H9 (cell line): Measurements from ENCODE around the gene CLPX. TPM values are rescaled to one million over a fixed set of nuclear protein-coding genes. Genes with fewer than 3 reads are reported as not detected.

Experiments
- DNase-seq: peaks from one replicate; pipeline ENCODE4 v3.0.0-alpha.2; 2017
- H2AFZ ChIP-seq: one replicate; pipeline ENCODE4 v1.6.1; 2013; ENCODE audit warnings: mild to moderate bottlenecking, low read length, control low read depth, moderate library complexity
- H2AK5ac ChIP-seq: 2 replicates; pipeline ENCODE4 v1.6.1; 2013; ENCODE audit warnings: low read length, control low read depth, mixed read lengths; ENCODE audit not compliant: insufficient read length
- H2BK120ac ChIP-seq: one replicate; pipeline ENCODE4 v1.6.1; 2013; ENCODE audit warnings: low read depth, mild to moderate bottlenecking, low read length, control low read depth, inconsistent platforms; ENCODE audit not compliant: poor library complexity, severe bottlenecking
- H2BK12ac ChIP-seq: 2 replicates; pipeline ENCODE4 v1.6.1; 2013; ENCODE audit warnings: low read length, control low read depth, mixed read lengths, low read depth; ENCODE audit not compliant: insufficient read length
- H2BK15ac ChIP-seq: 2 replicates; pipeline ENCODE4 v1.6.1; 2013; ENCODE audit warnings: low read depth, low read length, control low read depth
- H2BK20ac ChIP-seq: one replicate; pipeline ENCODE4 v1.6.1; 2013; ENCODE audit warnings: low read depth, mild to moderate bottlenecking, low read length, control low read depth, inconsistent platforms; ENCODE audit not compliant: poor library complexity, severe bottlenecking
- H2BK5ac ChIP-seq: 2 replicates; pipeline ENCODE4 v1.6.1; 2013; ENCODE audit warnings: low read length, control low read depth, mixed read lengths; ENCODE audit not compliant: insufficient read length
- H3K14ac ChIP-seq: 2 replicates; pipeline ENCODE4 v1.6.1; 2013; ENCODE audit warnings: low read length, control low read depth; ENCODE audit not compliant: insufficient read depth
- H3K18ac ChIP-seq: 2 replicates; pipeline ENCODE4 v1.6.1; 2013; ENCODE audit warnings: low read depth, mild to moderate bottlenecking, mixed read lengths, low read length, control low read depth; ENCODE audit not compliant: insufficient read length
- H3K23ac ChIP-seq: 2 replicates; pipeline ENCODE4 v1.6.1; 2013; ENCODE audit warnings: low read length, control low read depth, mixed read lengths, low read depth; ENCODE audit not compliant: insufficient read length
- H3K23me2 ChIP-seq: 2 replicates; pipeline ENCODE4 v1.6.1; 2013; ENCODE audit warnings: low read depth, mild to moderate bottlenecking, mixed read lengths, low read length, control low read depth; ENCODE audit not compliant: insufficient read length, poor library complexity, severe bottlenecking
- H3K27ac ChIP-seq: 2 replicates; pipeline ENCODE4 v1.5.1; 2013; ENCODE audit warnings: low read length, control low read depth, mixed read lengths, low read depth; ENCODE audit not compliant: insufficient read length
- H3K27me3 ChIP-seq: 2 replicates; pipeline ENCODE4 v1.6.1; 2013; ENCODE audit warnings: low read length, control low read depth, inconsistent platforms; ENCODE audit not compliant: insufficient read depth
- H3K4ac ChIP-seq: 2 replicates; pipeline ENCODE4 v1.6.1; 2013; ENCODE audit warnings: low read depth, mild to moderate bottlenecking, control low read depth, inconsistent platforms, low read length, moderate library complexity
- H3K4me1 ChIP-seq: 2 replicates; pipeline ENCODE4 v1.6.1; 2013; ENCODE audit warnings: low read length, control low read depth, inconsistent platforms; ENCODE audit not compliant: insufficient read depth
- H3K4me2 ChIP-seq: 2 replicates; pipeline ENCODE4 v1.6.1; 2013; ENCODE audit warnings: low read length, control low read depth, mixed read lengths; ENCODE audit not compliant: insufficient read length, insufficient read depth
- H3K56ac ChIP-seq: 2 replicates; pipeline ENCODE4 v1.6.1; 2013; ENCODE audit warnings: low read depth, mild to moderate bottlenecking, mixed read lengths, low read length, control low read depth; ENCODE audit not compliant: insufficient read length
- H3K79me1 ChIP-seq: 2 replicates; pipeline ENCODE4 v1.6.1; 2013; ENCODE audit warnings: low read depth, mild to moderate bottlenecking, moderate library complexity, low read length, control low read depth, inconsistent platforms; ENCODE audit not compliant: insufficient read depth, poor library complexity, severe bottlenecking
- H3K79me2 ChIP-seq: 2 replicates; pipeline ENCODE4 v1.6.1; 2013; ENCODE audit warnings: low read length, control low read depth, inconsistent platforms; ENCODE audit not compliant: insufficient read depth
- H3K9ac ChIP-seq: 2 replicates; pipeline ENCODE4 v1.6.1; 2013; ENCODE audit warnings: low read length, control low read depth, mixed read lengths; ENCODE audit not compliant: insufficient read length; ENCODE audit errors: extremely low read depth
- H3K9me3 ChIP-seq: one replicate; pipeline ENCODE4 v1.6.1; 2013; ENCODE audit warnings: low read depth, low read length, inconsistent platforms; ENCODE audit not compliant: control insufficient read depth
- H3T11ph ChIP-seq: one replicate; pipeline ENCODE4 v1.6.1; 2013; ENCODE audit warnings: mild to moderate bottlenecking, low read length, control low read depth, inconsistent platforms
- H4K20me1 ChIP-seq: one replicate; pipeline ENCODE4 v1.6.1; 2013; ENCODE audit not compliant: control insufficient read depth, insufficient read length, insufficient read depth
- H4K5ac ChIP-seq: 2 replicates; pipeline ENCODE4 v1.6.1; 2013; ENCODE audit warnings: low read depth, mild to moderate bottlenecking, mixed read lengths, low read length, control low read depth; ENCODE audit not compliant: insufficient read length
- H4K8ac ChIP-seq: replicated peaks from 2 replicates; pipeline ENCODE4 v1.6.1; 2013; ENCODE audit warnings: low read length, control low read depth, mixed read lengths, low read depth; ENCODE audit not compliant: insufficient read length
- H4K91ac ChIP-seq: 2 replicates; pipeline ENCODE4 v1.6.1; 2013; ENCODE audit warnings: low read depth, mild to moderate bottlenecking, moderate library complexity, mixed read lengths, low read length, control low read depth; ENCODE audit not compliant: insufficient read length
- H3K27ac Mint-ChIP-seq, 3 experiments: 2 replicates in 2 of 3; 3 replicates in 1 of 3; pipeline ENCODE4 v1.8.0; 2020 to 2021; ENCODE audit warnings: mixed read lengths in 3 of 3, mild to moderate bottlenecking in 1 of 3, moderate library complexity in 1 of 3
- H3K27me3 Mint-ChIP-seq: 2 replicates; pipeline ENCODE4 v1.8.0; 2021; ENCODE audit warnings: low read depth, mild to moderate bottlenecking, moderate library complexity, mixed read lengths
- H3K36me3 Mint-ChIP-seq, 3 experiments: 2 replicates in 2 of 3; 3 replicates in 1 of 3; pipeline ENCODE4 v1.8.0; 2020 to 2021; ENCODE audit warnings: low read depth in 3 of 3, mixed read lengths in 3 of 3; ENCODE audit not compliant: insufficient read depth in 1 of 3
- H3K4me1 Mint-ChIP-seq, 2 experiments: 2 replicates each; pipeline ENCODE4 v1.8.0; 2020; ENCODE audit warnings: mixed read lengths in 2 of 2
- H3K4me3 Mint-ChIP-seq, 2 experiments: 2 replicates in 1 of 2; 3 replicates in 1 of 2; pipeline ENCODE4 v1.8.0; 2020 to 2021; ENCODE audit warnings: mild to moderate bottlenecking in 2 of 2, mixed read lengths in 2 of 2, moderate library complexity in 1 of 2
- H3K9me3 Mint-ChIP-seq, 2 experiments: 2 replicates in 1 of 2; 3 replicates in 1 of 2; pipeline ENCODE4 v1.8.0; 2020; ENCODE audit warnings: mild to moderate bottlenecking in 2 of 2, mixed read lengths in 2 of 2, moderate library complexity in 1 of 2
- CTCF ChIP-seq: fragments of 200-600 bp; sonication (generic); conservative IDR thresholded peaks from 3 replicates; pipeline ENCODE4 v1.8.0; 2021; ENCODE audit warnings: antibody characterized with exemption, mild to moderate bottlenecking
- WGBS: extraction: QIAGEN DNeasy Blood & Tissue Kit; methylation state at CpG from one replicate; pipeline ENCODE4 v1.1.7; 2013; ENCODE audit warnings: missing lambda C conversion rate, low lambda C conversion rate, mixed read lengths; ENCODE audit not compliant: insufficient read length; ENCODE audit errors: extremely low coverage; 5-methylcytosine and 5-hydroxymethylcytosine counted together
- total RNA-seq: library from RNA; stranded (reverse); gene quantifications from 2 replicates; pipeline ENCODE4 v1.2.1, GENCODE V29; 2021

The CLPX gene
- total RNA-seq, 1 experiment from 2014 or later: 55.8 TPM

- Histone ChIP-seq H2BK12ac (no peak overlapping the region), H2AFZ (no peak overlapping the region), H3K79me2 (no peaks in the 10 kb centered on the region), H3K4ac (no peak overlapping the region), H3K9ac (no peak overlapping the region), H3K14ac (no peak overlapping the region), H4K20me1 (no peaks in the 10 kb centered on the region), H4K5ac (no peak overlapping the region), H3K4me1 (no peaks in the 10 kb centered on the region; the same call in 1 of the 2 replicates), H3K9me3 (peaks cover 14% of the 10 kb centered on the region), H3K23me2 (no peaks in the 10 kb centered on the region), H3K27ac (no peak overlapping the region), H2BK15ac (no peak overlapping the region), H3T11ph (no peak overlapping the region), H3K79me1 (no peaks in the 10 kb centered on the region), H3K56ac (no peak overlapping the region), H2BK5ac (no peak overlapping the region), H3K23ac (no peak overlapping the region), H4K91ac (no peak overlapping the region), H3K4me2 (no peak overlapping the region), H2BK20ac (no peak overlapping the region), H3K18ac (no peak overlapping the region), H3K27me3 (no peaks in the 10 kb centered on the region), H4K8ac (no peak overlapping the region), H2BK120ac (no peak overlapping the region), H2AK5ac (no peak overlapping the region)
- H3K27me3 Mint-ChIP-seq: peaks cover 11% of the 10 kb centered on the region
- DNase-seq: no peak
- no peak for TF ChIP-seq CTCF
- H3K4me3 Mint-ChIP-seq: peak overlapping the region; percentile 83 to 94
- WGBS: no CpG with 5 or more reads among the region's 8 CpGs
- no peak overlapping the region for H3K27ac Mint-ChIP-seq
- peaks cover 12 to 33% (median 28%) of the 10 kb centered on the region in 3 experiments for H3K36me3 Mint-ChIP-seq
- peaks cover 41 to 43% of the 10 kb centered on the region in 2 experiments for H3K9me3 Mint-ChIP-seq
- peaks cover 10 to 23% of the 10 kb centered on the region in 2 experiments for H3K4me1 Mint-ChIP-seq
Measured at GRCh38 chr15:65134538-65134937, 50.6 kb downstream of the CLPX start.
